Activated CD8-positive, alpha-beta memory T cell treated with anti-CD3 and anti-CD28 coated beads for 1 hour (primary cell): ENCODE results near the gene LRP1.

Experiments used
- DNase-seq, 2 donors: peaks; one replicate each; pipeline ENCODE4 v3.0.0-alpha.2; 2020; ENCODE audit warnings: low read depth in 1 of 2; ENCODE audit errors: extremely low read depth in 1 of 2

LRP1 gene

GRCh38 chr12:57232156-57232756 is 104.0 kb downstream of the LRP1 start:
- DNase-seq = no peak

DNA sequence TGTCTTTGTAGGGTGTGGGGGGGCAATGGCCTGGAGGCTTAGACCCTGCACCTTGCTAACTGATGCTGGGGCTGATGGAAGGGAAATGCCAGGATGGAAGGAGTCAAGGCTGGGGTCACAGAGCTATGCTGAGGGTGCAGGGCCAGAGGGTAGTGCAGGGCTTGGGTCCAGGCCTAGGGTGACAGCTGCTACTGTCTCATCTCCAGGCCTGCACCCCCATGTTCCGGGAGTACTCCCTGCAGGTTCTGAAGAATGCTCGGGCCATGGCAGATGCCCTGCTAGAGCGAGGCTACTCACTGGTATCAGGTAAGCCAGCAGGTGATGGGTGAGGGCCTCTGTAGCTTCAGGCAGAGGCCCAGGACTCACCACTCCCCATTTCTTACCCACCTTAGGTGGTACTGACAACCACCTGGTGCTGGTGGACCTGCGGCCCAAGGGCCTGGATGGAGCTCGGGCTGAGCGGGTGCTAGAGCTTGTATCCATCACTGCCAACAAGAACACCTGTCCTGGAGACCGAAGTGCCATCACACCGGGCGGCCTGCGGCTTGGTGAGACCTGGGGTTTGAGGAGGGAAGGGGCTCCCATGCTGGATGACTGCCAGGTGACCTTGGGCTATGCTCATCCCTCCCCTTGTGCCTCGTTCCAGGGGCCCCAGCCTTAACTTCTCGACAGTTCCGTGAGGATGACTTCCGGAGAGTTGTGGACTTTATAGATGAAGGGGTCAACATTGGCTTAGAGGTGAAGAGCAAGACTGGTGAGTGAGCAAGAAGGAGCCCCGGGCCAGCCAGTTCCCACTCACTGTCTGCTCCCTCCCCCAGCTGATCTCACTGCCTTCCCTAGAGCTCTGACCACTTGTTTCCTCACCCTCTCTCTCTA is 105.3 kb downstream of the LRP1 start:
- DNase-seq = no peak

DNA sequence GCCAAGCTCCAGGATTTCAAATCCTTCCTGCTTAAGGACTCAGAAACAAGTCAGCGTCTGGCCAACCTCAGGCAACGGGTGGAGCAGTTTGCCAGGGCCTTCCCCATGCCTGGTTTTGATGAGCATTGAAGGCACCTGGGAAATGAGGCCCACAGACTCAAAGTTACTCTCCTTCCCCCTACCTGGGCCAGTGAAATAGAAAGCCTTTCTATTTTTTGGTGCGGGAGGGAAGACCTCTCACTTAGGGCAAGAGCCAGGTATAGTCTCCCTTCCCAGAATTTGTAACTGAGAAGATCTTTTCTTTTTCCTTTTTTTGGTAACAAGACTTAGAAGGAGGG is 105.9 kb downstream of the LRP1 start:
- no peak for DNase-seq

DNA sequence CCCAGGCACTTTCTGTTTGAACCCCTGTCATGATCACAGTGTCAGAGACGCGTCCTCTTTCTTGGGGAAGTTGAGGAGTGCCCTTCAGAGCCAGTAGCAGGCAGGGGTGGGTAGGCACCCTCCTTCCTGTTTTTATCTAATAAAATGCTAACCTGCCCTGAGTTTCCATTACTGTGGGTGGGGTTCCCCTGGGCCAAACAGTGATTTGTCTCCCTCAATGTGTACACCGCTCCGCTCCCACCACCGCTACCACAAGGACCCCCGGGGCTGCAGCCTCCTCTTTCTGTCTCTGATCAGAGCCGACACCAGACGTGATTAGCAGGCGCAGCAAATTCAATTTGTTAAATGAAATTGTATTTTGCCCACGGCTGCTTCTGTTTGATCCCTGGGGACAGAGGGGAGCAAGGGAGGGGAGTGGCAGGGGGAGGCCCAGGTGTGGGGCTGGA is 106.3 kb downstream of the LRP1 start:
- DNase-seq = no peak

DNA sequence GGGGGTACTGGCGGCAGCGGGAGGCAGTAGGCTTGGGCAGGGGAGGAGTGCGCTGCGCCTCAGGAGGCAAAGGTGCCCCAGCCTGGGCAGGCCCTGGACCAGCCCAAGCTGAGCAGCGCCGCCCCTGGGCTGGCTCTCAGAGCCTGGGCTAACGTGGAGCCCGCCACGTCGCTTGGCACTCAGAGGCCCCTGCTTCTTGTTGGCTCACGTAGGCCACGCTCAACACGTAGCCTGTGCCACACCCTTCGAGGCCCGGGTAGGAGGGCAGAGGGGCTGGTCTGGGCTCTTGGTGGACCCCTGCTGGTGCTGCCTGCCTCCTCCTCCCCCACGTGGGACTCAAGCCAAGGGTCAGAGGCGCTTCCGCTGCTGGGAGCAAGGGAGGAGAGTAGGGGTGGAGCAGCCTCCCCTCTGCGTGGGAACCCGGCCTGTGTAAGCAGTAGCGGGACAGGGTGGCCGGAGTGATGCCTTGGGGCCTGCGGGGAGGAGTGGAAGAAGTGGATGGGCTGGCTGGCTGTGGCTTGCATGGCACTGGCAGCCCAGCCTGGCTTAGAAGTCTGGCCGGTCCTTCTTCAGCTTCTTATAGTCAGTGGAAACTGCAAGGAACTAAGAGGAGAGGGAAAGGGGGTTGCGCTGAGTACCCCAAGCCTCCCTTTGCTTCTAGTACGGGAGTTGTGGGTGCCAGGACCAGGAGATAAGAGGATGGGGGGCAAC is 106.9 kb downstream of the LRP1 start:
- DNase-seq = no peak

DNA sequence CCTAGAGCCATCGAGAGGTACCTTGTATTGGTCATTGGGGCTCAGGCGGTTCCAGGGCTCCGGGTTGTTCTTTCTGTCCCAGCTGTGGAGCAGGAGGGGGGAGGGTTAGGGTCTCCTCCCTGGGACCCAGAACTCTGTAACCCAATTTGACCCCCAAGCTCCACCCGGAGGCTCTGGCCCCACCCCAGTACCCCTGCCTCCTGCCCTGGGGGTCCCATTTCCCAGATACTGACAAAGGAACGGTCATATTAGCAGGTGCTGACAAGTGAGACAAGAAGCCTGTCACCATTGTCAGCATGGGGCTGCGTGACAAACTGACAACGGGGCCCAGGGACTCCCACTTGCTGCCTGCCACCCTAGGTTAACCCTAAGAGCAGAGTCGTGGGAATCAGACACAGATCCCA is 107.4 kb downstream of the LRP1 start:
- no peak for DNase-seq

DNA sequence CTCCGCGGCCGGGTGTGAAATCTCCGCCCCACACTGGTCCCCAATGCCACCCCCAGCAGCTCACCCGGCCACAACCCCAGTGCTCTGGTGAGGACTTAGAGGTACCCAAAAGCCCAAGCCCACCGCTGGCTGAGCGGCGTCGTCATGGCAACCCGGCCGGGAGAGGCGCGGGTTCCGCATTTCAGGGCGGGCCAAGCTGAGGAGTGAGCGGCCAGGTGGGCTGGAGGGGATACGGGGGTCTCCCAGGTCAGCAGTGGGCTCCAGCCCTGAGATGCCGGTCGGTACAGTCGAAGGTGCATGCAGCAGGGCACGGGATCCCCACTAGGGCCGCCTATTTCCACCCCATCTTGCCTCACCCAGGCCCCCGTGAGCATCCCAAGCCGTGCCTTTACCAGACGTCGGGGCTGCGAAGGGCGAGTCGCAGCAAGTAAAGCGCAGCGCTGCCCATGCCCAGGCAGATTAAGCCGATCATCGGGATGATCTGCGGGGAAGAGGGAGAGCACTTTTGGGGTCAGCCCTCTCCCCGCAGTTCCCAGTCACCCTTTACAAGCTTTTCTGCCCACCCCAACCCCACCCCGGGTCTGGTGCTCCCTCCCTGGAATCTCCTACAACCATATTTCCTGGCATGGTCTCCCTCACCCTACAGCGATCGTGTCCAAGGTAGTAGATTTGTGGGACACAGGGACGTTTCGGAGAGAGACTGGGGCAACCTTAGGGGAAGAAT is 108.1 kb downstream of the LRP1 start:
- DNase-seq = no peak

GRCh38 chr12:57236925-57237595 is 108.8 kb downstream of the LRP1 start:
- no peak for DNase-seq

GRCh38 chr12:57237596-57237931 is 109.3 kb downstream of the LRP1 start:
- DNase-seq = no peak

GRCh38 chr12:57237932-57238853 is 109.9 kb downstream of the LRP1 start:
- DNase-seq = no peak

DNA sequence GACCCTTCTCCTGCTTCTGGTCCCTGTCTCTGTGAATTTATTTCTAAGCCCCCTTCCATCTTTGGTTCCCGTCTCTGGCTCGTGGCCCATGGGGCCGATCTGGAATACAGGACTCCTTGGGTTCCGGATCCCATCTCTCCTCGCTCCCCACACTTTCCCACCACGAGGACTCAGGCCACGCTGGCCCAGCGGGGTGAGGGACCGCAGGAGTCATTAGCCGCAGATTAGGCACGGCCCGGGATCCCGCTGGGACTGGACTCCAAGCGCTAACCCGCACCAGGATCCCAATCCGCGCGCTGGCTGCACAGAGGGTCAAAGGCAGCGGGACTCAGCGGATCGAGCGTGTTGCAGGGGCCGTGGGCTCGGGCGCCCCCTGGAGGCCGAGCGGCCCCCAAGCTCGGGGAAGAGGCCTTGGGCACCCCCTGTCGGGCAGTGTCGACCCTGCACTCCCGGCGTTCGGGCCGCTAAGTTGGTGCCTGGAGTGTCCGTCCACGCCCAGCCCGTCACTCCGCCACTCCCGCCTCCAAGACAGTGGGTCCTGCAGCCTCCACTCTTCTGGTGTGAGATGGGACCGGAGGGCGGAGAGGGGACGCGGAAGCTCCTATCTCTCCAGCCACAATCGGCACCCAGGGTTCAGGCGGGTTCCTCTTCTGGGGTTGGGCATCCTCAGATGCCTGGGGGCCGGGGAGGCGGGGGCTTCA is 110.7 kb downstream of the LRP1 start:
- DNase-seq = peak in 1 of 2 donors; percentile 78

GRCh38 chr12:57239587-57240065 is 111.3 kb downstream of the LRP1 start:
- no peak for DNase-seq

DNA sequence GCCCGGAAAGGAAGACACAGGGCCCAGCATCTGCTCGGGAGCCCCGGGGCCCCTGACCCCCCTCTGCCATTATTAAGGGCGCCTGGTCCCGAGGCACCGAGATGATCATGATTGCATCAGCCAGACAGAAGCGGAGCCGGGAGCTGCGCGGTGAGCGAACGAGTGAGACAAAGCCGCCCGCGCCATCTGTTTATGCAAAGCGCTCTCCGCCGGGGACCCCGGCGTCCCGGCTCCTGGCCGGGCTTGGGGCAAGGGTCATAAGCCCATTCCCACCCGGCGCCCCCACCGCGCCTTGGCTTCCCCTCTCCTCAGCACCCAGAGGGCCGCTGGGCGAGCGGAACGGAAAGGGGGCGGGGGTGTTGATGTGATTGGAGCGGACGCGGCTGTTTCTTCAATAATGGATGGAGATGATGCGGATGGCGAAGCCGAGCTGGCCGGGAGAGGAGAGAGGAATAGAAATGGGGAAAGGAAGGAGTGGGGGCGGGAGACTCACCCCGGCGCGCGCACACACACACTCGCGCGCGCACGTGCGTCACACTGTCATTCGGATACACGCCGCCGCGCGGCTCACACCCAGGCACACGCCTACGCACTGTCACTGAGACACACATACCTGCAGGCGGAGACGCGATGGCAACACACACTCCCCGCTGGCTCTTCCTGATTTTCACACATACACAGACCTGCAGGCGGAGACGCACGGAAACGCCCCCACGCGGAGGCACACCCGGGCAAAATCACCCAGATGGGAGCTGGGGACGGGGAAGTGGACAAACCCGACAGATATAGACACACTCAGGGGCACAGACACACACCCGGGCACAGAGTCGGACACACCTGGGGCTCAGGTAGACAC is 112.0 kb downstream of the LRP1 start:
- DNase-seq = peak; percentile 44 to 57

- no peak for DNase-seq
These were observed 112.7 kb downstream of the LRP1 start for GRCh38 chr12:57240926-57241401.

- no peak for DNase-seq
These were observed 113.4 kb downstream of the LRP1 start for GRCh38 chr12:57241402-57242310.

GRCh38 chr12:57242329-57242690 is 114.0 kb downstream of the LRP1 start:
- no peak for DNase-seq
